GM12878 (cell line): ENCODE measurements around the gene CRYGD. TPM values are rescaled to one million over a fixed set of nuclear protein-coding genes. Genes with fewer than 3 reads are reported as not detected.

ENCODE experiments used
- ATAC-seq: fragments of 200-7000 bp; cut with Tn5 transposase; 3 replicates; pipeline ENCODE4 v1.9.1; 2020; ENCODE audit warnings: mild to moderate bottlenecking, moderate library complexity
- BruUV-seq: library from RNA; stranded (reverse); fragments of 400-500 nt; replicated peaks from 2 replicates; lab custom pipeline; 2021; lab: Mats Ljungman, UMichigan
- CTCF ChIA-PET: fragments of 300-600 bp; sonication (Branson Sonifier 250); formaldehyde crosslinking; extraction: SDS; loops from one replicate; lab custom pipeline; 2021; ENCODE audit warnings: inconsistent platforms; lab: Yijun Ruan, JAX
- POLR2A ChIA-PET: fragments of 350-600 bp; formaldehyde crosslinking; extraction: SDS; loops from one replicate; lab custom pipeline; 2021; ENCODE audit warnings: inconsistent platforms; lab: Charles Lee
- RAD21 ChIA-PET: fragments of 300-600 bp; sonication (Branson Sonifier 250); formaldehyde crosslinking; loops from one replicate; lab custom pipeline; 2023; ENCODE audit warnings: antibody characterized with exemption; ENCODE audit not compliant: unreplicated experiment; lab: Charles Lee
- SMC1A ChIA-PET: fragments of 300-600 bp; sonication (Branson Sonifier 250); formaldehyde crosslinking; loops from one replicate; lab custom pipeline; 2023; ENCODE audit not compliant: unreplicated experiment, uncharacterized antibody; lab: Charles Lee
- DNase-seq: peaks from one replicate; pipeline ENCODE4 v3.0.0-alpha.2; 2011; ENCODE audit warnings: low read depth, low spot score
- FAIRE-seq: peaks from 3 replicates; lab custom pipeline; 2011; peaks lifted over from hg19 to GRCh38; lab: Jason Lieb, UNC
- H2AFZ ChIP-seq: 2 replicates; pipeline ENCODE4 v1.6.0; 2011; ENCODE audit warnings: low read depth, low read length, control low read depth; ENCODE audit not compliant: control insufficient read depth
- H3K27ac ChIP-seq: 2 replicates; pipeline ENCODE4 v1.5.1; 2011; ENCODE audit warnings: control low read depth; ENCODE audit not compliant: control insufficient read depth, insufficient read depth
- H3K27me3 ChIP-seq, 2 experiments: replicated peaks in 1 of 2; 2 replicates each; pipeline versions ENCODE4 v1.6.0 to v1.6.1; 2011; ENCODE audit warnings: low read length in 1 of 2; ENCODE audit not compliant: control insufficient read depth in 2 of 2, insufficient read depth in 2 of 2
- H3K36me3 ChIP-seq, 2 experiments: 2 replicates each; pipeline ENCODE4 v1.5.1; 2011; ENCODE audit warnings: low read length in 1 of 2; ENCODE audit not compliant: control insufficient read depth in 2 of 2, insufficient read depth in 2 of 2
- H3K4me1 ChIP-seq: 2 replicates; pipeline ENCODE4 v1.6.1; 2011; ENCODE audit warnings: mild to moderate bottlenecking, low read length, moderate library complexity, mixed read lengths; ENCODE audit not compliant: control insufficient read depth, insufficient read depth
- H3K4me2 ChIP-seq: 2 replicates; pipeline ENCODE4 v1.6.0; 2011; ENCODE audit warnings: control low read depth; ENCODE audit not compliant: control insufficient read depth, insufficient read depth
- H3K4me3 ChIP-seq: fragments of 200-600 bp; sonication (generic); 2 replicates; pipeline ENCODE4 v1.5.1; 2016
- H3K79me2 ChIP-seq: 2 replicates; pipeline ENCODE4 v1.6.0; 2011; ENCODE audit warnings: low read length; ENCODE audit not compliant: control insufficient read depth, insufficient read depth
- H3K9ac ChIP-seq: 2 replicates; pipeline ENCODE4 v1.8.0; 2011; ENCODE audit warnings: low read length, control low read depth, mixed read lengths; ENCODE audit not compliant: control insufficient read depth, insufficient read depth
- H3K9me3 ChIP-seq: replicated peaks from 3 replicates; pipeline ENCODE4 v1.5.1; 2011; ENCODE audit warnings: mild to moderate bottlenecking, low read length; ENCODE audit not compliant: control insufficient read depth, insufficient read depth
- H4K20me1 ChIP-seq: 2 replicates; pipeline ENCODE4 v1.6.0; 2011; ENCODE audit not compliant: control insufficient read depth, insufficient read depth
- EP300 ChIP-seq, 2 experiments: fragments of 150-350 bp in 1 of 2; IDR thresholded peaks; 2 replicates each; pipeline ENCODE4 v1.6.1; 2011 to 2012; ENCODE audit warnings: low read depth in 2 of 2, low read length in 2 of 2, borderline replicate concordance in 1 of 2, improper control_type of control experiment in 1 of 2, inconsistent platforms in 1 of 2; ENCODE audit not compliant: control insufficient read depth in 1 of 2
- ETV6 ChIP-seq, 2 experiments: fragments of 450-650 bp in 1 of 2; IDR thresholded peaks in 1 of 2; conservative IDR thresholded peaks in 1 of 2; 2 replicates each; pipeline ENCODE4 v1.6.1; 2014; ENCODE audit warnings: antibody characterized with exemption in 1 of 2, borderline replicate concordance in 1 of 2, low read depth in 1 of 2, mild to moderate bottlenecking in 1 of 2, moderate library complexity in 1 of 2
- NR2F1 ChIP-seq: fragments of 450-650 bp; conservative IDR thresholded peaks from 2 replicates; pipeline ENCODE4 v1.6.1; 2017; ENCODE audit warnings: mild to moderate bottlenecking
- SMARCA5 ChIP-seq: fragments of 450-650 bp; IDR thresholded peaks from 2 replicates; pipeline ENCODE4 v1.6.1; 2017; ENCODE audit warnings: mild to moderate bottlenecking
- ZNF622 ChIP-seq: fragments of 450-650 bp; IDR thresholded peaks from 2 replicates; pipeline ENCODE4 v1.6.1; 2017; ENCODE audit warnings: mild to moderate bottlenecking, inconsistent platforms
- WGBS: methylation state at CpG from one replicate; pipeline ENCODE4 v1.1.6; 2016; ENCODE audit warnings: low lambda C conversion rate; ENCODE audit not compliant: insufficient replicate concordance, insufficient coverage; ENCODE audit errors: missing lambda C conversion rate; 5-methylcytosine and 5-hydroxymethylcytosine counted together
- in situ Hi-C: fragments of 300-500 bp; cut with MboI; formaldehyde crosslinking; loops from 9 replicates; pipeline ENCODE4 v1.14.3; 2018; ENCODE audit warnings: mixed read lengths
- intact Hi-C: fragments of 100-400 bp; cut with micrococcal nuclease; formaldehyde crosslinking; loops from one replicate; pipeline ENCODE4 v1.14.2; 2022; ENCODE audit not compliant: unreplicated experiment
- polyA plus RNA-seq, 11 experiments: library from polyadenylated mRNA; depleted of rRNA in 4 of 11; unstranded in 6 of 11; stranded (reverse) in 5 of 11; fragments of >200 nt; fragmentation: Nextera tagmentation in 4 of 11; fragmentation: Illumina TruSeq in 1 of 11; extraction: Ambion mirVana in 4 of 11; extraction: Trizol in 1 of 11; gene quantifications; 1 replicate in 1 of 11; 2 replicates in 10 of 11; pipeline versions ENCODE4 v1.2.1 to v1.2.3, GENCODE V29; 2011 to 2016; ENCODE audit warnings: inconsistent platforms in 2 of 11, missing spikeins in 2 of 11, low read depth in 1 of 11
- total RNA-seq, 4 experiments: library from RNA; depleted of rRNA in 3 of 4; stranded (reverse); fragments of >200 nt in 3 of 4; fragmentation: Illumina TruSeq in 1 of 4; extraction: Trizol in 1 of 4; gene quantifications; 2 replicates each; pipeline versions ENCODE4 v1.2.1 to v1.2.3, GENCODE V29; 2013 to 2021
- TF ChIP-seq, protein P1 (sequence below): IDR thresholded peaks from 2 replicates; pipeline ENCODE4 v1.6.1; 2011; ENCODE audit warnings: borderline replicate concordance, low read depth, mild to moderate bottlenecking, moderate library complexity, low read length; ENCODE audit not compliant: insufficient read depth, poor library complexity, severe bottlenecking

CRYGD gene
- total and polyA plus RNA-seq, 10 of the 15 experiments (the other 5 are each of a cell fraction or from before 2014, with no cell fraction given), result not detected

GRCh38 chr2:208136716-208137094 is 12.4 kb upstream of the CRYGD start:
- Histone ChIP-seq H4K20me1 (no peaks in the 10 kb centered on the region), H3K36me3 (no peaks in the 10 kb centered on the region), H3K4me2 (no peak overlapping the region), H3K27ac (no peak overlapping the region), H3K27me3 (no peaks in the 10 kb centered on the region), H3K79me2 (no peaks in the 10 kb centered on the region), H3K9me3 (no peaks in the 10 kb centered on the region; the same call in 2 of the 3 replicates), H2AFZ (no peak overlapping the region), H3K9ac (no peak overlapping the region), H3K4me1 (peaks cover 2% of the 10 kb centered on the region; the same call in 1 of the 2 replicates), H3K4me3 (no peak overlapping the region)
- TF ChIP-seq ZNF622 (no peak), NR2F1 (no peak), EP300 (IDR thresholded peaks at IDR 0.05; ENCODE audit: borderline replicate concordance in 1 of 2, control insufficient read depth in 1 of 2, low read depth in 2 of 2, low read length in 2 of 2) (no peak), SMARCA5 (no peak), ETV6 (conservative IDR thresholded peaks at IDR 0.05 in 1 of 2, IDR thresholded peaks at IDR 0.05 in 1 of 2; ENCODE audit: borderline replicate concordance in 1 of 2, low read depth in 1 of 2) (no peak)
- TF ChIP-seq, protein P1, sequence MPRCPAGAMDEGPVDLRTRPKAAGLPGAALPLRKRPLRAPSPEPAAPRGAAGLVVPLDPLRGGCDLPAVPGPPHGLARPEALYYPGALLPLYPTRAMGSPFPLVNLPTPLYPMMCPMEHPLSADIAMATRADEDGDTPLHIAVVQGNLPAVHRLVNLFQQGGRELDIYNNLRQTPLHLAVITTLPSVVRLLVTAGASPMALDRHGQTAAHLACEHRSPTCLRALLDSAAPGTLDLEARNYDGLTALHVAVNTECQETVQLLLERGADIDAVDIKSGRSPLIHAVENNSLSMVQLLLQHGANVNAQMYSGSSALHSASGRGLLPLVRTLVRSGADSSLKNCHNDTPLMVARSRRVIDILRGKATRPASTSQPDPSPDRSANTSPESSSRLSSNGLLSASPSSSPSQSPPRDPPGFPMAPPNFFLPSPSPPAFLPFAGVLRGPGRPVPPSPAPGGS, result no peak
- BruUV-seq, result no TSS peak
- in situ Hi-C loops, result no loop called here
- ChIA-PET POLR2A (no interaction called here), RAD21 (no interaction called here), SMC1A (interaction anchor here (0.6 kb wide), 1 partner anchor 63 kb away, joined by 3 read pairs; no protein-coding TSS in a partner anchor), CTCF (no interaction called here)
- ATAC-seq (no peak), FAIRE-seq (no peak), DNase-seq (no peak)
- intact Hi-C loops, result no loop called here
- WGBS, result 42% methylated on average over 2 of the region's 2 CpGs
